HG02943 (cell line): ENCODE data around the gene ZNF148.
"Not testable (repeated sequence)": the region's sequence is repeated elsewhere in the genome, so short reads cannot be mapped to it uniquely, and the experiment has no call there.

Experiments
- ATAC-seq: cut with Tn5 transposase; IDR thresholded peaks from one replicate; pipeline ENCODE4 v1.9.1; 2021; ENCODE audit warnings: mild to moderate bottlenecking, low read depth, moderate library complexity; ENCODE audit not compliant: unreplicated experiment

The ZNF148 gene

GRCh38 chr3:125374996-125375941 is at the start of gene ZNF148:
ZNF148 (minus strand) TSS chr3:125375325; CDS start chr3:125313640, 61,685 bp downstream.
- ATAC-seq, result peak; percentile 88

GRCh38 chr3:125418306-125418705 is 43.2 kb upstream of the ZNF148 start:
- ATAC-seq, result no peak

GRCh38 chr3:125416235-125416634 is 41.1 kb upstream of the ZNF148 start:
- ATAC-seq, result no peak

- no peak for ATAC-seq
Observed at GRCh38 chr3:125414669-125415068, 39.5 kb upstream of the ZNF148 start.

- no peak for ATAC-seq
Observed at GRCh38 chr3:125410922-125411321, 35.8 kb upstream of the ZNF148 start.

GRCh38 chr3:125406070-125406469 is 30.9 kb upstream of the ZNF148 start:
- no peak for ATAC-seq

GRCh38 chr3:125405515-125405914 is 30.4 kb upstream of the ZNF148 start:
- not testable (repeated sequence) for ATAC-seq

- ATAC-seq, result no peak
Observed at GRCh38 chr3:125403789-125404188, 28.7 kb upstream of the ZNF148 start.

- no peak for ATAC-seq
Observed at GRCh38 chr3:125402639-125403038, 27.5 kb upstream of the ZNF148 start.

GRCh38 chr3:125401402-125401801 is 26.3 kb upstream of the ZNF148 start:
- no peak for ATAC-seq

- no peak for ATAC-seq
Observed at GRCh38 chr3:125398952-125399351, 23.8 kb upstream of the ZNF148 start.

- ATAC-seq, result no peak
Observed at GRCh38 chr3:125395091-125395490, 20.0 kb upstream of the ZNF148 start.

GRCh38 chr3:125394406-125394805 is 19.3 kb upstream of the ZNF148 start:
- no peak for ATAC-seq

- no peak for ATAC-seq
Observed at GRCh38 chr3:125389282-125389681, 14.2 kb upstream of the ZNF148 start.

GRCh38 chr3:125388369-125388768 is 13.2 kb upstream of the ZNF148 start:
- ATAC-seq, result not testable (repeated sequence)

- no peak for ATAC-seq
Observed at GRCh38 chr3:125386811-125387210, 11.7 kb upstream of the ZNF148 start.

GRCh38 chr3:125383744-125384143 is 8.6 kb upstream of the ZNF148 start:
- ATAC-seq, result no peak

- ATAC-seq, result no peak
Observed at GRCh38 chr3:125382298-125382697, 7.2 kb upstream of the ZNF148 start.

GRCh38 chr3:125381743-125382142 is 6.6 kb upstream of the ZNF148 start:
- no peak for ATAC-seq

- no peak for ATAC-seq
Observed at GRCh38 chr3:125381314-125381713, 6.2 kb upstream of the ZNF148 start.

- ATAC-seq, result no peak
Observed at GRCh38 chr3:125379483-125379882, 4.4 kb upstream of the ZNF148 start.

GRCh38 chr3:125378762-125379161 is 3.6 kb upstream of the ZNF148 start:
- ATAC-seq, result no peak
